ENCODE data around the gene DCC.

Gene DCC

DNA sequence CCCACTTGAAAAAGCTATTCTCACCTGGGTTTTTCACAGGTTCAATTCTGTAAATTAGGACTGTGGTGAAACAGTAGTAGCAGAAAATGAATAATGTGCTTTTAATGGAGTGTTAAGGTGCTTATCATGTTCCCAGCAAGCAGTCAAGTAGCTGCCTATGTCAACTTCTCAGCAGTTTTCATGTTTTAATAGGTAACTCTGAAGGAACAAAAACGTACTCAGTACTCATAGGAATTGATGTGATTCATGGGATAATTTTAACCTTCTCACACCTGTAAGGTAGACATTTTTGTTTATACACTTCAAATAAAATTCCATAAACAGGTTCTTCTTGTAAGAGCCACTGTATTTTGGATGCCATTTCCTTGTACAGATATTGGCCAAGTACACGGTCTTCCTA is 1082.9 kb downstream of the DCC start:
- DNase-seq (ENCODE audit: low read depth, low spot score), result no peak
- H3K4me3 ChIP-seq (ENCODE audit: low read depth, low read length), result no peak overlapping the region
- in situ Hi-C loops (cut with HindIII; ENCODE audit: low sequenced_read_pairs), result no loop called here
- TF ChIP-seq, protein P1, sequence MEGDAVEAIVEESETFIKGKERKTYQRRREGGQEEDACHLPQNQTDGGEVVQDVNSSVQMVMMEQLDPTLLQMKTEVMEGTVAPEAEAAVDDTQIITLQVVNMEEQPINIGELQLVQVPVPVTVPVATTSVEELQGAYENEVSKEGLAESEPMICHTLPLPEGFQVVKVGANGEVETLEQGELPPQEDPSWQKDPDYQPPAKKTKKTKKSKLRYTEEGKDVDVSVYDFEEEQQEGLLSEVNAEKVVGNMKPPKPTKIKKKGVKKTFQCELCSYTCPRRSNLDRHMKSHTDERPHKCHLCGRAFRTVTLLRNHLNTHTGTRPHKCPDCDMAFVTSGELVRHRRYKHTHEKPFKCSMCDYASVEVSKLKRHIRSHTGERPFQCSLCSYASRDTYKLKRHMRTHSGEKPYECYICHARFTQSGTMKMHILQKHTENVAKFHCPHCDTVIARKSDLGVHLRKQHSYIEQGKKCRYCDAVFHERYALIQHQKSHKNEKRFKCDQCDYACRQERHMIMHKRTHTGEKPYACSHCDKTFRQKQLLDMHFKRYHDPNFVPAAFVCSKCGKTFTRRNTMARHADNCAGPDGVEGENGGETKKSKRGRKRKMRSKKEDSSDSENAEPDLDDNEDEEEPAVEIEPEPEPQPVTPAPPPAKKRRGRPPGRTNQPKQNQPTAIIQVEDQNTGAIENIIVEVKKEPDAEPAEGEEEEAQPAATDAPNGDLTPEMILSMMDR (IDR thresholded peaks at IDR 0.05; ENCODE audit: low read depth, low read length), result no peak

DNA sequence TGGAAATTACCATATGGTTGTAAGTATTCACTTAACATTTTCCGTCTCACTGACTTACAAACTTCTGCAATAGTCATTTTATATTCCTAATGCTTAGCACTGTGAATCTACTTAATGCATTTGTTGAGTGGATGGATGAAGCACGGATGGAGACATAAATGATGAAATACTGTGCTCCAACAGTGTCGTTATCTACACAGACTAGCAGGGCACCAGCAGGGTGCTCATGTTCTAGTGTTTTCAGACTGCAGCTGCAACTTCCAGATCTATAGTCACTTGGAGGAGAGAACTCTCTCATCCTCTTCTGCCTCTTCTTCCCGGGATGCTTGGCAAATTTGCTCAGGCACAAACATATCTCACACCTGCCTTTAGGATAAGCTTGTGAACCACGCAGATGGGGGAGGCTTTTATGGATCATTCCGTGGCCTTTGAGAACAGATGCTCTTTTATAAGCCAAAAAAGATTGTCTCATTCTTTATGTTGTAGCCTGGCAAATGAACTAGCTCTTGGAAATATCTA is 1086.7 kb downstream of the DCC start:
- no peak for DNase-seq (ENCODE audit: low read depth, low spot score)
- TF ChIP-seq, protein P1 (IDR thresholded peaks at IDR 0.05; ENCODE audit: low read depth, low read length), result no peak
- in situ Hi-C loops (cut with HindIII; ENCODE audit: low sequenced_read_pairs), result no loop called here
- no peak overlapping the region for H3K4me3 ChIP-seq (ENCODE audit: low read depth, low read length)

GRCh38 chr18:53441761-53442414 is 1101.9 kb downstream of the DCC start:
- H3K4me3 ChIP-seq (ENCODE audit: low read depth, low read length), result no peak overlapping the region
- in situ Hi-C loops (cut with HindIII; ENCODE audit: low sequenced_read_pairs), result no loop called here
- DNase-seq (ENCODE audit: low read depth, low spot score), result no peak
- TF ChIP-seq, protein P1 (IDR thresholded peaks at IDR 0.05; ENCODE audit: low read depth, low read length), result no peak

GRCh38 chr18:53442415-53442783 is 1102.4 kb downstream of the DCC start:
- TF ChIP-seq, protein P1 (IDR thresholded peaks at IDR 0.05; ENCODE audit: low read depth, low read length), result no peak
- no peak for DNase-seq (ENCODE audit: low read depth, low spot score)
- in situ Hi-C loops (cut with HindIII; ENCODE audit: low sequenced_read_pairs), result no loop called here

DNA sequence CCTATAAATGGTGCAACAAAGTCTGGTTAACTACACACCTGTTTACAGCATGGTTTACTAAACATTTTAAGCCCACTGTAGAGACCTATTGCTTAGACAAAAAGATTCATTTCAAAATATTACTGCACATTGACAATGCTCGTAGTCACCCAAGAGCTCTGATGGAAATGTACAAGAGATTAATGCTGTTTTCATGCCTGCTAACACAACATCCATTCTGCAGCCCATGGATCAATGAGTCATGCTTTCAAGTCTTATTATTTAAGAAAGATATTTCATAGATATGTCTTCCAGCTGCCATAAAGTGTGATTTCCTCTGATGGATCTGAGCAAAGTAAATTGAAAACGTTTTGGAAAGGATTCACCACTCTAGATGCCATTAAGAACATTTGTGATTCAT is 1103.3 kb downstream of the DCC start:
- DNase-seq (ENCODE audit: low read depth, low spot score), result no peak
- in situ Hi-C loops (cut with HindIII; ENCODE audit: low sequenced_read_pairs), result no loop called here
- H3K4me3 ChIP-seq (ENCODE audit: low read depth, low read length), result no peak overlapping the region
- TF ChIP-seq, protein P1 (IDR thresholded peaks at IDR 0.05; ENCODE audit: low read depth, low read length), result no peak

More at GRCh38 chr18:53442415-53442783, 1102.4 kb downstream of the DCC start:
- no peak overlapping the region for H3K4me3 ChIP-seq (ENCODE audit: low read depth, low read length)

DNA sequence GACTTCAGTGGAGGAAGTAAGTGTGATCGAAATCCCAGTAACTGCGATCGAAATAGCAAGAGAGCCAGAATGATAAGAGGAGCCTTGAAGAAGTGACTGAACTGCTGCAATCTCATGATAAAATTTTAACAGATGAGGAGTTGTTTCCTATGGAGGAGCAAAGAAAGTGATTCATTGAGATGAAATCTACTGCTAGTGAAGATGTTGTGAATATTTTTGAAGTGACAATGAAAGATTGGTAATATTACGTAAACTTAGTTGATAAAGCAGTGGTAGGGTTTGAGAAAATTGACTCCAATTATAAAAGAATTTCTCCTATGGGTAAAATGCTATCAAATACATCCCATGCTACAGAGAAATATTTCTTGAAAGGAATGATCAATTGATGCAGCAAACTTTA is 1103.8 kb downstream of the DCC start:
- in situ Hi-C loops (cut with HindIII; ENCODE audit: low sequenced_read_pairs), result no loop called here
- H3K4me3 ChIP-seq (ENCODE audit: low read depth, low read length), result no peak overlapping the region
- TF ChIP-seq, protein P1 (IDR thresholded peaks at IDR 0.05; ENCODE audit: low read depth, low read length), result no peak
- no peak for DNase-seq (ENCODE audit: low read depth, low spot score)
